SK-N-MC (cell line): ENCODE results near the gene ERC2.

Experiments used
- EZH2 ChIP-seq: fragments of 200-600 bp; sonication (generic); IDR thresholded peaks from one replicate; pipeline ENCODE4 v1.6.1; 2017; ENCODE audit warnings: antibody characterized with exemption
- FOXP2 ChIP-seq: optimal IDR thresholded peaks from 2 replicates; pipeline ENCODE3; 2011; ENCODE audit warnings: mild to moderate bottlenecking, moderate library complexity; ENCODE audit not compliant: insufficient read depth; ENCODE audit errors: extremely low read length, control extremely low read depth
- POLR2AphosphoS5 ChIP-seq: IDR thresholded peaks from 2 replicates; pipeline ENCODE4 v1.6.1; 2012; ENCODE audit warnings: mild to moderate bottlenecking, low read depth, low read length, borderline replicate concordance

DNA sequence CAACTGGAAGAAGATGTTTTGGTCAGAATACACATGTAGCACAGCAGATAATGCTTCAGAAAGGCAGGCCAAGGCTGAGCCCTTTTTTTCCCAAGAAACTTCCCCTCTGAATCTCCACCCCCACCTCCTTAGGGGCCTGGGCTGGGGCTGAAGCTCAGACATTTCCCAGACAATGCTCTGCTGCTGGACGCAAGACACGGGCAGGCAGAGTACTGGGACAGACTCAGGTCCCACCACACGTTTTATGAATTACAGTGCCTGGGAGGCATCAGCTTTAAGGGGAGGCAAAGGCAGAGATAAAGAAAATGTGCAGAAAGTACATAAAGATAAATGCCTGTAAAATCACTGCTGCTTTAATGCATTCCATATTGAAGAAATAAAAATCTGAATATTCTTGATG is 479.4 kb downstream of the ERC2 start:
- no peak for TF ChIP-seq EZH2
- TF ChIP-seq POLR2AphosphoS5, result no peak
- TF ChIP-seq FOXP2, result no peak
